NK-92 (cell line): Measurements from ENCODE around the gene ZCCHC7.
"Not testable (repeated sequence)": the region's sequence is repeated elsewhere in the genome, so short reads cannot be mapped to it uniquely, and the experiment has no call there.

Experiments
- DNase-seq: peaks from one replicate; lab custom pipeline; 2025; ENCODE audit not compliant: unreplicated experiment; lab: John Stamatoyannopoulos, UW

The ZCCHC7 gene

DNA sequence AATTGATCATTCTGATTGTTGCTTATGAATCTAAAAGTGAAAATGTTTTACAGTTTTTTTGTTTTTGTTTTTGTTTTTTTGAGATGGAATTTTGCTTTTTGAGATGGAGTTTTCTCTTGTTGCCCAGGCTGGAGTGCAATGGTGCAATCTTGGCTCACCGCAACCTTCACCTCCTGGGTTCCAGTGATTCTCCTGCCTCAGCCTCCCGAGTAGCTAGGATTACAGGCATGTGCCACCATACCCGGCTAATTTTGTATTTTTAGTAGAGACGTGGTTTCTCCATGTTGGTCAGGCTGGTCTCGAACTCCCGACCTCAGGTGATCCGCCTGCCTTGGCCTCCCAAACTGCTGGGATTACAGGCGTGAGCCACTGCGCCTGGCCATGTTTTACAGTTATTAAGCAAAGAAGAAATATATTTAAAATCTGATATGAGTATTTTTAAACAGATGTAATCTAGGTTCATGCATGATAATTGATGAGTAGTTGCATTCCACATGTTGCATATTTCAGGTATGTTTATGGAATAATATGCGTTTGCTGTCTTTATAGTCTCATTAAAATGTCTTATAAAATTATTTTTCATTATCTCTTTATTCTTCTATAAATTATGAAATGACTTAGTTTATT, 171.4 kb downstream of the ZCCHC7 start:
- not testable (repeated sequence) for DNase-seq

DNA sequence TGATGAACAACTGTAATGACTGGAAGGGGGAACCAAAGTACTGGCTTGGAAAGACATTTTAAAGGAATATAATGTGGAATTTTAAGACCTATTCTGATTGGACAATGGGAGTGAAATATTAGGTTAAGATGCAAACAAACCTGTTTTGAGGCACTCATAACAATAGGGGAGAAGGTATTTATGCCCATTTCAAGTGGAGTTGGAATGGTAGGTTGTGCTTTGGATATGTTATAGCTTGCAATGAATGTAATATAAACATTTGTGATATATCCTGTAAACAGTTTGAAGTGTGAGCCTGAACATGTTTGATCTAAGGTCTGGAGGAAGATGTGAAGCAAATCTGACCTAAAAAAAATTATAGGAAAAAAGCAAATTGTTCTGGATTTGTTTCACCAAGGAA, 172.5 kb downstream of the ZCCHC7 start:
- DNase-seq, result no peak

DNA sequence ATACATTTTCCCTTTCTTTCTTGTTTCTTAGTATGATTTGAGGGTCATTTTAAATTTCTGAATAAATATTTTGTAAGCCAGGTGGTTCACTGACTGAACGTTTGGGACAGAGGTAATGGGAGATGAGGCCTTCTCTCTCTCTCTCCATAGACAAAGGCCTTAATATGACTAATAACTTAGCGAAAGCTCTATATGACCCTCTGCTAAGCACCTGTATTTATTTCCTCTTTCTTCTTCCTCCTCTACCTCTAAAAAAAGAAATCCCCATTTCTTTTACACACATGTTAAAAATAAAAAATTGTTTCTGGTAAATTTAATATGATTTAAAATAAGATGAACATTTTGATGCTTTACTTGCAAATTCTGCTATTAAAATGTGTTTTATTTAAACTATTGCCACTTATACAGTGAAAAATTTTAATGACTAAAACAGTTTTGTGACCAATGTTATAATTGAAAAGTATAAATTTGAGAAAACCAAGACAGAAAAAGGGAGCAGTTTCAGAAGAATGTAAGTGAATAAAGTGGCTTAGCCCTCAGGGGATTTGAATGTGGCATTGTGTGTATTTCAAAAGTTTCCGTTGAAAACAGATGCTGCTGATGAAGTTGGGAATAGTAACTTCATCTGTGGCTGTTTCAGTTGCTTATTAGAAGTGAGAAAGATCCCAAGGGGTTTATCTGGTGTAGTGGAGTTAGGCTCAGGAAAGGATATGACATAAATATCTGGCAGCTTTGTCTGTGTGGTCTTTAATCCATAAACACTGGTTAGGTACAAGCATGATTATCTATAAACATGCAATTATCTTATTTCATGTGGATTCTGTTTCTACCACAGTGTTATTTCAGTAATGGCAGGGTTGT, 173.5 kb downstream of the ZCCHC7 start:
- DNase-seq, result no peak

DNA sequence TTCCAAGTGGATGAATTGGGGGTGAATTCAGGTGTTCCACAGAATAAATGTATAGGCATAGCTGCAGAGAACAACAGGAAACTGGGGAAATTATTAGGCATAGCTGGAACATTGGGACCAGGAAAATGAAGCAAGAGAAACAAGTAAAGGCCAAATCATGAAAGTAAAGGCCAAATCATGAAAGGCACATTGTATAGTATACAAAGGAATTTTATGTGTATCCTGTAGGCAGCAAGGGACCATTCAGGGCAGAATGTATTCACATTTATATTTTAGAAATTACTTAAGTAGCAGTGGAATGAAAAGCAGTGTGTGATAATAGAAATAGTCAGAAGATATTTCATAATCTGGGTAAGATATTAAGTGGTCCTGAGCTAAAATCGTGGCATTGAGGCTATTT, 174.8 kb downstream of the ZCCHC7 start:
- DNase-seq, result no peak

DNA sequence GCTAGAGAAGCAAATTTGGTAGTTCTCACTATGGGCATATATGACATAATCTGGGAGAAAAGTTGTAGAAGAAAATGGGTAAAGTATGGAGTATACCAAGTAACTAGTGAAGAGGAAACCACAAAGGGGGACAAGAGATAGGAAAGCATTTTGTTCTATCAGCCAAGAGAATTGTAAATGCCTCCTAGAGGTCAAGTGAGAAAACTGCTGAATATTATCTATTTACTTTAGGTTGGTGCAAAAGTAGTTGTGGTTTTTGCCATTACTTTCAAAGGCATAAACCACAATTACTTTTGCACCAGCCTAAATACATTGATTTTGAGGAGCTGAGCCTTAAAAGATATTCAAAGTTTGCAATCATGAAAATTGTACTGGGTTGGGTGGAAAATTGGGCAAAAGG, 175.4 kb downstream of the ZCCHC7 start:
- no peak for DNase-seq

DNA sequence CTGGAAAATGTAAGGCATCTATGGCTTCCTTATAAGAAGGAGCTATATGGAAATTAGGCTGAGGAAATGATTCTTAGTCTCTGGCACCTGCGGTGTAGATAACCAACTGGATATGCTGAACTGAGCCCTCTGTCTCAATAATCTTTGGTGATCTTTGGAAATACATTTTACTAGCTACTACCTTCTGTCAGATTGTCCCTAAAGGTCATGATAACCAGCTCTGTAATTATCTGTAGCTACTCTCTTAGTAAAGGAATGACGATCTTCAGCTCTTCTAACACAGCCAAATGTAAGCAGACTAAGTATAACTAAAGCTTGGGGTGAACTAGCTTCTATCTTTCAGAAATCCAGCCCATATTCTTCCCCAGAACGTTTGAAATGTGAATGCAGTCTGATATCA, 177.2 kb downstream of the ZCCHC7 start:
- DNase-seq, result no peak

DNA sequence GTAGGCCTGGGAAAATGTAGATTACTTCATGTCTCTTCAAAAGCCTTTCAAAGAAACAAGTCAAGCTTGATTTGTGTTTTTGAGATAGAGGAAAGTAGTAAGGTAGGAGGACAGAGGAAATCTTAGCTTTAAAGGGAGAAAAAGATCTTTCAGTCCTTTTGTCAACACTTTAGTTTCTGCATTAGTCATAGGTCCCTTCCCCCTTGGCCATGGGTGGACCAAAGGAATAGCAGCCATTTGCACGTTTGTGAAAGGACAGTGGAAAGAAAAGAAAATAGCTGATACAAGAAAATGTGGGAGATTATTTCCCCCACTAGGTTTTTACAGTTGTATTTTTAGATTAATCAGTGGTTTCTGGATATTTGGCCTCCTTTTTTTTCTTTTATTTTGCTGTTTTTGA, 180.2 kb downstream of the ZCCHC7 start:
- DNase-seq, result no peak

DNA sequence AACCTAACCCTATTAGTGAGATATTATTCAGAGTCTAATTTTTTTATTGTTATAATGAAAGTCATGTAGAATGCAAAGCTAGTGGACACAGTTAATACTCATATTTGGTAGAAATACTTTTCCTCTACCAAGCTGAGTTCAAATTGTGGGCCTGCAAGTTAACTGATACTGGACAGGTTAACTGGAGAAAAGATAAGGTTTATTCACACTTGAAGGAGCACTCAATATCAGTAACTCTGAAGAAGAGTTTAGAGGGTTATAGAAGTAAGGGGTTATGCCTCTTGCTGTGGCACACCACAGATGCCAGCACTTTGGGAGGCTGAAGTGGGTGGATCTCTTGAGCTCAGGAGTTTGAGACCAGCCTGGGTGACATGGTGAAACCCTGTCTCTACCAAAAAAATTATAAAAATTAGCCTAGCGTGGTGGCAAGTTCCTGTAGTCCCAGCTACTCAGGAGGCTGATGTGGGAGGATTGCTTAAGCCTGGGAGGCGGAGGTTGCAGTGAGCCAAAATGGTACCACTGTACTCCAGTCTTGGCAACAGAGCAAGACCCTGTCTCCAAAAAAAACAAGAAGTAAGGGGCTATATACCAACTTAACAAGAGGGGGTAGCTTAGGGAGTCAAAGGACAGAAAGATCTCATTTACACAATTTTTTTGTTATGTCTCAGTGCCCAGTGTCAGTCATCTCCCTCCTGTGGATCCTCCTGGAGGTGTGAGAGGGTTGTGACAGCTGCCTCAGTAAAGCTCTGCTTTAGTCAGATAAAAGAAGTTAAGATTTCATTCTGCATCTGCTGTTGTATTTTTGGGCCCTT, 180.9 kb downstream of the ZCCHC7 start:
- DNase-seq, result no peak

DNA sequence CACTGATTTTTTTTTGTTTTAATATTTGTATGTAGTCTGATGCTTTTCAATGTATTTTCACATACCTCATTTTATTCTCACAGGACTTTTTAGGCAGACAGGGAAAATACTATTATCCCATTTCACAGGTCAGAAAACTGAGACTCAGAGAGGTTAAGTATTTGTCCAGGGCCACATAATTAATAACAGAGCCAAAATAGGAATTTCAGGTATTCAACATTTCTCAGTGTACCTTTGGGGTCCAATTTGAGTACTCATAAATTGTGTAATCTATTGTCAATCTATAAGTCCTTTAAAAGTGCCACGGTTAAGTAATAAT, 181.4 kb downstream of the ZCCHC7 start:
- no peak for DNase-seq

DNA sequence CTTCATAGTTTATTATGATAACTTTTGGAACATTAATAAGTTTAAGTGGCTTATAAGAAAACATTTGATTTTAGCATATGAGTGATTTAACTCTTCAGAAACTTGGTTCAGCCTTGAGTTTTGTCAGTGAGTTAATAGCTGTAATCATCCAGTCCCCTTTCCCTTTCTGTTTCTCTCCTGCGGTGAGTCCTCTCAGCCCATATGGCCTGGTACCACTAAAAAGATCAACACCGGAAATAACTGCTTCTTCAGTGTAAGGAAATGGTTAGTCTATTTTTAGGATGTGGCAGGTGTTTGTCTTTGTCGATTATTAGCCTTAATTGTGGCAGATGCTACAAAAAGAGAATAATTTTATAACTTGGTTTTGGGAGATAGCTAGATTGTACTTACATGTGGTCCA, 181.9 kb downstream of the ZCCHC7 start:
- DNase-seq, result no peak

DNA sequence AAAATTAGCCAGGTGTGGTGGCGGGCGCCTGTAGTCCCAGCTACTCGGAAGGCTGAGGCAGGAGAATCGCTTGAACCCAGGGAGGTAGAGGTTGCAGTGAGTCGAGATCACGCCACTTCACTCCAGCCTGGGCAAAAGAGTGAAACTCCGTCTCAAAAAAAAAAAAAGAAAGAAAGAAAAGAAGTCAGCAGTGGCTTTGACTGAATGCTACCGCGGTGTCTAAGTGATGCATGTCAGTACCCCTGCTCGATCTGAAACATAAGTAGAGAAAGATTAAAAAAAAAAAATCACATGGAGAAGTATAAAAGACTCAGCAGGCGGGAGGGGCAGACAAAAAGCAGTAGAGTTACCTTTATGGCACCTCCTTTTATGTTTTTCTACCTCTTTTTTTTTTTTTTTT, 182.9 kb downstream of the ZCCHC7 start:
- not testable (repeated sequence) for DNase-seq

DNA sequence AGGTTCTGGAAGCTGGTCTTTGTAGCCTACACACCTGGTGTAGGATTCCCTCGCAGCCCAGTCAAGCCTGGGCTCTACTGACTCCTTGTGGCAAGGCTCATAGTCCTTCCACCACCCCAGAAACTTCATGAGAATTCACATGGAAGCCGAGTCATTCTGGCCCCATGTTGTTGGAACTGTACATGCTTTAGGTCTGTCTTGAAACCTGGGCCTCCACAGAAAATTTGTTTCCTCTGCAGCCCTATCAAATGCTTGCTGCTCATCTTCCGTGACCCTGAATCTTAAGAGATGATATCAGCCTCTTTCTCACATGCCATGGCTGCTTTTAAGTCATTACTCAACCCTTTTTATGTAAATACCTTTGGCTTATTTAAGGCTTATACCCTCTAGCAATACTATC, 188.8 kb downstream of the ZCCHC7 start:
- DNase-seq, result no peak

DNA sequence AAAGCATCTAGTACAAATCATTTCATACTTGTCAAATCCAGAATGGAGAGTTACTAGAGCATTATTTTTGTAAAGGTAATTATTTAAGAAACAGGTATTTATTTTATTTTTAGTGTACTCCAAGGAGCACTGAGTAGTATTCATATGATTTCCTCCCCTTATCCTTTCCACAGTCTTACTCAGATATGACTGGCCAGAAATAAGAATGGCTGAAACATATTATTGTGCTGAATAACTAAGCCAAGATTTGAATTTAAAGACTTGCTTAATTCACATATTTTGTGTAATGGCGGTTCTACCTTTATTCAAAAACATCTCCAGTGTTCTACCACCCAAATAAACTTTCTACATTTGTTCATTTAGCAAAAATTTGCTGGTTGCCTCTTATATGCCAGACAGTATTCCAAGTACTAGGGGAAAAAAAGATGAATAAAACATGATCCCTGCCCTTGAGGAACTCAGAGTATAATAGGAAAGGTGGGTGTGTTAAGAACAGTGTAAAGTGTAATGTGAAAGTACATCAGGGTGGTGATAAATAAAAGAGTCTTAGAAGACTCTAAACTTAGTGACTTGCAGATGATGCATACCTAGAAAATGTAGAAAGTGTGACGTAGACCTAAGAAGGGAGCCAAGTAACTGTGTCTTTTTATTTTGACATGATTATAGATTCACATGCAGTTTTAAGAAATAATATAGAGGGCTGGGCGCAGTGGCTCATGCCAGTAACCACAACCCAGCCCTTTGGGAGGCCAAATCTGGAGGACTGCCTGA, 191.7 kb downstream of the ZCCHC7 start:
- no peak for DNase-seq

DNA sequence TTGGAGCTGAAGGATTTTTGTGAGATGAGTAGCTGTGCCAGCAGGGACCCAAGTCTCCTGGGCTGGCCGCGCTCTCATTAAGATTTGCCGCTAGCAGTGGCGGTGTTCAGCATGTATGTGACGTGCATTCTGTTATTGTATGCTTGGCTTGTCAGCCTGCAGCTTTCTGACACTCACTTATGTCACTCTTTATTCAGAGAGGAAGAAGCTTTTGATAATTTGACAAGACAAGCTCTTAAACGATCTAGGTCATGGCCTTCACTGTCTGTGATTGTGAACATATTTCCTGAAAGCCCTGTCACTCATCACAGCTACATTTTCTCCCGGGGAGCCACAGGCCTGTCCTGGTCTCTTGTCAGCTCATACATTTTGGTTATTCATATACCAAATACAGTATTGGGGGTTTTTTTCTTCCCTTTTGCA, 203.9 kb downstream of the ZCCHC7 start:
- no peak for DNase-seq

DNA sequence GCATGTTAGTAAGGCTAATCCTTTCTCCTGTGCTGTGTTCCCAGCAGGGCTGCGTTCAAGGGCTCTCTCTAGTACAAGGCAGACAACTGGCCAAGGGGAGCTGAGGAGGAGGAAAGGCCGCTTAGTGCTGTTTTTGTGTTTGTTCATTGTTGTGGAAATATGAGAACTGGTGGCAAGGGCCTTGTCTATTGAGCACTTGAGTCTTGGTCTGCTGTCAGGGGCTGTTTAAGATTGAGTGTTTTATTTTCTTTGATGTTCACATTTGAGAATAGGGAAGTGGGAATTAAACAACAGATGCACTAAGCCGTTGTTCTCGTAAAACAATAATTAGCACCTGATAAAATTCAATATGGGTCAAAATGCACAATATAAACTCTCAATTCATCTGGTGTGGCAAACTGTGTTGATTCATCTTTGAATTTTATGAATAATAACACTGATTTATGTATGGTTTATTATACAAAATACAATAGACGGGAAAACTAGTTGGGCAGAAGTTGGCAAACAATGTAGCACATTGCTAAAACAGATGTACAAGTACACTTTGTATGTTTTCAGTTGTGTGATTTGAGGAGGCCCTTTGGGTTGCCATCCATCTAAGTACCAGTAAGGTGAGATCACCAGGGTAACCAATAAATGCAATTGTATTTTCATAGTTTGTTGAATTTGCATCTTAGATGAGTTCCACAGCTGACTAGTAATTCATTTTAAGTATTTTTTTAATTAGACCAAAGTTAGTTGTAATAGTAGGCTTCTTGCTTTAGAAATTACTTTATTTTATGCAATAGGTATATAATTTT, 204.5 kb downstream of the ZCCHC7 start:
- no peak for DNase-seq

DNA sequence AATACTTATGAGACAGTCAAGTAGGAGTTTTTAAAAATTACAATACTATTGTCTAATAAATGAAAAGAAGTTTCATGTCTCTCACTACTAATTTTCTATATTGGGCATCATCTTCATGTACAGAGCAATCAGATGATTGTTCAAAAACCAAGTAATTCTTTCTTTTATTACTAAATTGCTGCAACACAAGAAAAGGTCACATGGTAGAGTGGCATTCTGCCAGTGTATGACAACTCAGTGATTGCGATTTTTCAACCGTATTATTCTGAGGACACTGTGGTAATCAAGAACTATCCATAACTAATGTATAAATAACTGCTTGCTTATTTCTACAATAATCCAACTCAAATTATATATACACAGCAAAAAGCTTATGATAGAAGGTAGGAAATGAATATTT, 205.4 kb downstream of the ZCCHC7 start:
- no peak for DNase-seq

DNA sequence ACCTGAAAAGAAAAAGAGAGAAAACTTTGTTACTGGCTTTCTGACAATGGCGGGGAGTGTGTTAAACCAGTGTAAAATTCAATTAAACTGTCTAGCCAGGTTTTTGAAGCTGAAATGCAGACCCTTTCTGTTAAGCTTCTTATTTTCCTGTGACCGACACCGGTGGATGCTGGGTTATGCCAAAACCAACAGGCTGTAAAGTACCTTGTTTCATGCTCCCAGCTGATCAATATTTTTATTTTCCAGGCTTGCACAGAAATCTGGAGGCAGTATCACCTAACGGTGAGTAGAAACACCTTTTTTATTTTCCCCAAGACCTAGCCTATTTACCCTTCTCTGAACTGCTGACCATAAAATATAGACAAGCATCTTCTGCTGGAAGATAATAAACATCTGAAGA, 207.2 kb downstream of the ZCCHC7 start:
- DNase-seq, result no peak

DNA sequence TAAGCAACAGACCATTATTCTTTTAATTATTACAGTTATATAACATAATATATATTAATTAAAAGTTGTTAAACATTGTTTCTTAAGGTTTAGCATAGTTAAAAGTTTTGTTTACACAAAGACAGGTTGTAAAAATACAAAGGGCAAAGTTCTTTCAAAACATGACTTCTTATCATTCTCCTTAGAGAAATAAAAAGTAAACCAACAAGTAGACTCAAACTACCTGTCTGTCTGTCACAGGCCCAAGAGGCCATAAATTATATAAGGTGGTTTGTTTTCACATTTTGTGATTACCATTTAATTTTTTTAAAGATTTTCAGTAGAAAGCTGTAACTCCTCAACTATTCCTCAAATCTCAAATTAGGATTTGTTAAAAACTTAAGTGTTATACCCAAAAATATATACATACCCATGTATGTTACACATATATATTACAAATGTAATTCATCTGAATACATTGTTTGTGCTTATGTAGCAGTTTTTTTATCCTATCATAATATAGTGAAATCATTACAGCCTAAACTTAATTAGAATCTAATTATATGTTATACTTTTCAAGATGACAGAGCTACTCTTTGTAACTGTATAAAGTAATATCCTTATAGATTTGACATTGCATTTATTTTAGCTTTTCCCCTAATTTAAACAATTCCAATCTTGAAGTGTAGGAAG, 208.3 kb downstream of the ZCCHC7 start:
- DNase-seq, result no peak

DNA sequence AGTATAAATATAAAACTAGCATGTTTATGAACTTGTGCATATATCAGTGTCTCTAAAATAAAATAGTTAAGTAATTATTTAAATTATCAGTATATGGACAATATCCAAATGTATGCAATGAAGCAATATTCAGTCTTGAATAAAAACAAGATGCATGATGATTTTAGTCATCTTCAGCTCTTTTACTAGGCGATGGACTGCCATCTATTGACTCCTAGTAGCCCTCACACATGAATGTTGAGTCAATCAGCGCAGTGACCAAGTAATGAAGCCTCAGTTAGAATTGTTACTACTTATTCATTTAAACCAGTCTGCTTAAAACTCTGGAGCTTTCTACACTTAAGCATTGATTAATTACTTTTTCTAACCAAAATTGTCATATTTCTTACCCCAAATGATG, 209.2 kb downstream of the ZCCHC7 start:
- no peak for DNase-seq

DNA sequence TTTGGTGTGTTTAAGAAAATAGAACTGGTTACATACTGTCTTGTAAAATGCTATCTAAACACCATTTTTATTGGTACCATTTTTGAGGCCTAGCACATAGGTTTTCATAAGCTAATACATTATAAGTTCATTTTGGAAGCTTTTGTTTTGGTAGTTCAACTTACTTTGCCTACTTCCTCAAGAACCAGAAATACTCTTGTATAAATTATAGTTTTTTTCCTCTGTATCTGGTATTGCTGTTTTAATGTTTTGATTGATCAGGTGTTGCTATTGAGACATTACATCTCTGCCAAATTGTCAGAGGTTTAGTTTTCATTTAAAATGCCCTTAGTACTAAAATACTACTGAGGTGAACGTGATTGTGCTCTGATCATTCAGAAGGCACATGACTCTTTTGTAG, 211.5 kb downstream of the ZCCHC7 start:
- DNase-seq, result no peak
